ENCODE measurements around the gene AICDA. TPM values are rescaled to one million over a fixed set of nuclear protein-coding genes. Genes with fewer than 3 reads are reported as not detected.

Gene AICDA
- total RNA-seq, 1 experiment from 2014 or later = not detected

- ATAC-seq (no peak), DNase-seq (ENCODE audit: low read depth, low spot score) (no peak)
- RAD21 ChIA-PET (ENCODE audit: low non-redundant PET in 1 of 2, low total read pairs in 2 of 2, uncharacterized antibody in 2 of 2, unreplicated experiment in 2 of 2) = no interaction called here
- TF ChIP-seq, protein P1, sequence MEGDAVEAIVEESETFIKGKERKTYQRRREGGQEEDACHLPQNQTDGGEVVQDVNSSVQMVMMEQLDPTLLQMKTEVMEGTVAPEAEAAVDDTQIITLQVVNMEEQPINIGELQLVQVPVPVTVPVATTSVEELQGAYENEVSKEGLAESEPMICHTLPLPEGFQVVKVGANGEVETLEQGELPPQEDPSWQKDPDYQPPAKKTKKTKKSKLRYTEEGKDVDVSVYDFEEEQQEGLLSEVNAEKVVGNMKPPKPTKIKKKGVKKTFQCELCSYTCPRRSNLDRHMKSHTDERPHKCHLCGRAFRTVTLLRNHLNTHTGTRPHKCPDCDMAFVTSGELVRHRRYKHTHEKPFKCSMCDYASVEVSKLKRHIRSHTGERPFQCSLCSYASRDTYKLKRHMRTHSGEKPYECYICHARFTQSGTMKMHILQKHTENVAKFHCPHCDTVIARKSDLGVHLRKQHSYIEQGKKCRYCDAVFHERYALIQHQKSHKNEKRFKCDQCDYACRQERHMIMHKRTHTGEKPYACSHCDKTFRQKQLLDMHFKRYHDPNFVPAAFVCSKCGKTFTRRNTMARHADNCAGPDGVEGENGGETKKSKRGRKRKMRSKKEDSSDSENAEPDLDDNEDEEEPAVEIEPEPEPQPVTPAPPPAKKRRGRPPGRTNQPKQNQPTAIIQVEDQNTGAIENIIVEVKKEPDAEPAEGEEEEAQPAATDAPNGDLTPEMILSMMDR (IDR thresholded peaks at IDR 0.05 in 2 of 3, conservative IDR thresholded peaks at IDR 0.05 in 1 of 3; ENCODE audit: borderline replicate concordance in 1 of 3, insufficient read depth in 1 of 3, low read depth in 2 of 3, low read length in 2 of 3) = no peak
- TF ChIP-seq RAD21 (IDR thresholded peaks at IDR 0.05; ENCODE audit: low read depth) (no peak), POLR2A (IDR thresholded peaks at IDR 0.05; ENCODE audit: borderline replicate concordance, extremely low read depth, insufficient read depth, insufficient read length) (no peak), EZH2phosphoT487 (IDR thresholded peaks at IDR 0.05; ENCODE audit: borderline replicate concordance) (no peak), YY1 (IDR thresholded peaks at IDR 0.05; ENCODE audit: extremely low read depth, insufficient replicate concordance, low read depth, low read length) (no peak), POLR2AphosphoS5 (IDR thresholded peaks at IDR 0.05; ENCODE audit: low read depth, low read length) (no peak), SRF (IDR thresholded peaks at IDR 0.05; ENCODE audit: low read depth) (no peak), CBX3 (IDR thresholded peaks at IDR 0.05; ENCODE audit: low read depth) (no peak), FOSL1 (IDR thresholded peaks at IDR 0.05; ENCODE audit: low read depth) (no peak), REST (IDR thresholded peaks at IDR 0.05; ENCODE audit: low read depth) (no peak), SIN3A (IDR thresholded peaks at IDR 0.05; ENCODE audit: low read depth) (no peak), CEBPB (IDR thresholded peaks at IDR 0.05; ENCODE audit: low read depth) (no peak), TCF7L2 (IDR thresholded peaks at IDR 0.05; ENCODE audit: borderline replicate concordance, extremely low read depth, insufficient read depth, insufficient read length) (no peak), EZH2 (IDR thresholded peaks at IDR 0.05) (no peak), ZFX (IDR thresholded peaks at IDR 0.05) (no peak), JUND (IDR thresholded peaks at IDR 0.05) (no peak), ZNF274 (IDR thresholded peaks at IDR 0.05; ENCODE audit: low read depth, low read length) (no peak), EGR1 (IDR thresholded peaks at IDR 0.05; ENCODE audit: low read depth) (no peak)
- TF ChIP-seq, protein P2, sequence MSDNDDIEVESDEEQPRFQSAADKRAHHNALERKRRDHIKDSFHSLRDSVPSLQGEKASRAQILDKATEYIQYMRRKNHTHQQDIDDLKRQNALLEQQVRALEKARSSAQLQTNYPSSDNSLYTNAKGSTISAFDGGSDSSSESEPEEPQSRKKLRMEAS (IDR thresholded peaks at IDR 0.05) = no peak
- Histone ChIP-seq H3K4me2 (ENCODE audit: low read length) (no peak overlapping the region), H3K9ac (ENCODE audit: low read length) (no peak overlapping the region), H3K27me3 (ENCODE audit: insufficient read depth, low read length) (no peaks in the 10 kb centered on the region), H3K27ac (ENCODE audit: low read depth, low read length) (no peak overlapping the region), H2AFZ (ENCODE audit: low read depth, low read length, poor library complexity, severe bottlenecking) (no peak overlapping the region), H3K36me3 (ENCODE audit: control insufficient read depth in 1 of 2, insufficient read depth in 2 of 2, low read length in 2 of 2) (no peaks in the 10 kb centered on the region), H3K4me1 (ENCODE audit: control insufficient read depth in 1 of 2, insufficient read depth in 2 of 2, low read length in 2 of 2) (no peaks in the 10 kb centered on the region), H3K9me2 (ENCODE audit: insufficient read depth) (no peaks in the 10 kb centered on the region), H3K4me3 (replicated peaks in 1 of 2; ENCODE audit: low read depth in 1 of 2, low read length in 2 of 2) (no peak overlapping the region), H3K9me3 (ENCODE audit: control insufficient read depth in 1 of 2, insufficient read depth in 1 of 2, low read depth in 1 of 2, low read length in 2 of 2) (no peaks in the 10 kb centered on the region), H4K20me1 (ENCODE audit: insufficient read depth) (no peaks in the 10 kb centered on the region), H3K79me2 (ENCODE audit: insufficient read depth, low read length) (no peaks in the 10 kb centered on the region)
- intact Hi-C loops (cut with micrococcal nuclease) = no loop called here
- BruUV-seq (replicated peaks) = no TSS peak
- POLR2A ChIA-PET = no interaction called here
- CTCF ChIA-PET = no interaction called here
These were observed 31.4 kb downstream of the AICDA start for GRCh38 chr12:8581098-8581784.

Data from HCT116 (cell line).